ENCODE measurements around the gene LHX3. TPM values are rescaled to one million over a fixed set of nuclear protein-coding genes. Genes with fewer than 3 reads are reported as not detected.

The LHX3 gene
- total RNA-seq, 2 experiments from 2014 or later = not detected

DNA sequence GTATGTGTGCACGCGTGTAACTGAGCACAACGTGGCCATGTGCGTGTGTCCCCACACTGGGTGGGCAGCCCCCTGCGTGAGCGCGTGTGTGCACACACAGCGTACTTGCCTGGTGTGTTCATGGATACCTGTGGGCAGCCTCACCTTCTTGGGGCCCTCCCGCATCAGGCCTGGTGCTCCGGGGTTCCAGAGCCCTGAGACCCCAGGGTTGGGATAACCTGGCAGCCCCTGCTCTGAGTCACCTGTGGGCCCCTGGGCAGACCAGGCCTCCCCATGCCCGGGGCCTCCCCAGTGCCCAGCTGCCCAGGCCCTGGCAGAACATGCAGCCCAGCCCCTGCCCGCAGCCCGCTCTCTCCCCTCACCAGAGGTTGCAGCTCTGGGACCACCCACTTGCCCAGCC, 25.2 kb downstream of the LHX3 start:
- no peak overlapping the region for H3K4me3 Mint-ChIP-seq
- H3K9me3 Mint-ChIP-seq = no peaks in the 10 kb centered on the region
- peaks cover 2% of the 10 kb centered on the region for H3K27me3 Mint-ChIP-seq (ENCODE audit: low read depth)
- H3K4me1 Mint-ChIP-seq (ENCODE audit: low read depth) = no peaks in the 10 kb centered on the region
- intact Hi-C loops (cut with micrococcal nuclease) = no loop called here
- CTCF ChIA-PET = no interaction called here
- no peak for DNase-seq
- no peak overlapping the region for H3K27ac Mint-ChIP-seq
- no peaks in the 10 kb centered on the region for H3K36me3 Mint-ChIP-seq (ENCODE audit: low read depth)

DNA sequence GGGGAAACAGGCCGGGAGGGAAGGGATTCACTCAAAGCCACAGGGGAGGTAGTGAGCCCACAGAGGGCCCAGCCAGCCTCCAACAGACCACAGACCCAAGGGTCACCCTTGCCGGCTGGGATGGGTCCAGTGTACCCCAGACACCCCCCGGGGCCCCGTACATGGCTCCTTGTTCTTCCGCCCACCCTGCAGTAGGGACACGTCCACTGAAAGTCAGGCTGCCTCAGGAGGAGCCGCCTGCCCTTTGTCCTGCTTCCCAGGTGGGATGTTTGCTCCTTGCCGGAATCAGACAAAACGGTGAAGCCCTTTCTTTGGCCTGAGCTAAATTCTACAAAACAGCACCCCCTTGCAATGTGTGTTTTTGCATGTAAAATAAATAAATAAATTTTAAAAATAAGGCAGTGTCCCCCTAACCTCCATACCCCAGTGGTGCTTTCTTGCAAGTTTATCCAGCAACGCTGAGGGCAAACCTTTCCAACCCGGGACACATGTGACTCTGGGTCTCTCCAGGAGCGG, 25.8 kb downstream of the LHX3 start:
- intact Hi-C loops (cut with micrococcal nuclease) = no loop called here
- no peaks in the 10 kb centered on the region for H3K36me3 Mint-ChIP-seq (ENCODE audit: low read depth)
- CTCF ChIA-PET = no interaction called here
- no peak overlapping the region for H3K4me3 Mint-ChIP-seq
- no peak for DNase-seq
- H3K27ac Mint-ChIP-seq = no peak overlapping the region
- H3K27me3 Mint-ChIP-seq (ENCODE audit: low read depth) = no peaks in the 10 kb centered on the region
- no peaks in the 10 kb centered on the region for H3K9me3 Mint-ChIP-seq
- H3K4me1 Mint-ChIP-seq (ENCODE audit: low read depth) = no peaks in the 10 kb centered on the region

DNA sequence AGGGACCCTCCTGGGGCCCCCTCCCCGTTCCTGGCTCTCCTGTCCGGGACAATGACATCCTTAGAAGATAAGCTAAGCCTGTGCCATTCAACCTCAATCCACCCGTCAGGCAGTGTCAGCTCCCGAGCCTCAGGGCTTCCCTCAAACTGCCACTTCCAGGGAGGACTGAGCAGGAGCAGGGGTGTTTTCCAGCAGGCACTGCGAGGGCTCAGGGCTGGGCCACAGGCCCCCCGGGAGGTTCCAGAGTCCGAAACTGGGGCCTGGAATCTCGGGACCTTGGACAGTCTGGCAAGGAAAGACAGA, 26.2 kb downstream of the LHX3 start:
- no peaks in the 10 kb centered on the region for H3K4me1 Mint-ChIP-seq (ENCODE audit: low read depth)
- H3K27me3 Mint-ChIP-seq (ENCODE audit: low read depth) = no peaks in the 10 kb centered on the region
- intact Hi-C loops (cut with micrococcal nuclease) = no loop called here
- no peaks in the 10 kb centered on the region for H3K9me3 Mint-ChIP-seq
- no peak for DNase-seq
- CTCF ChIA-PET = no interaction called here
- H3K27ac Mint-ChIP-seq = no peak overlapping the region
- no peak overlapping the region for H3K4me3 Mint-ChIP-seq
- H3K36me3 Mint-ChIP-seq (ENCODE audit: low read depth) = no peaks in the 10 kb centered on the region

DNA sequence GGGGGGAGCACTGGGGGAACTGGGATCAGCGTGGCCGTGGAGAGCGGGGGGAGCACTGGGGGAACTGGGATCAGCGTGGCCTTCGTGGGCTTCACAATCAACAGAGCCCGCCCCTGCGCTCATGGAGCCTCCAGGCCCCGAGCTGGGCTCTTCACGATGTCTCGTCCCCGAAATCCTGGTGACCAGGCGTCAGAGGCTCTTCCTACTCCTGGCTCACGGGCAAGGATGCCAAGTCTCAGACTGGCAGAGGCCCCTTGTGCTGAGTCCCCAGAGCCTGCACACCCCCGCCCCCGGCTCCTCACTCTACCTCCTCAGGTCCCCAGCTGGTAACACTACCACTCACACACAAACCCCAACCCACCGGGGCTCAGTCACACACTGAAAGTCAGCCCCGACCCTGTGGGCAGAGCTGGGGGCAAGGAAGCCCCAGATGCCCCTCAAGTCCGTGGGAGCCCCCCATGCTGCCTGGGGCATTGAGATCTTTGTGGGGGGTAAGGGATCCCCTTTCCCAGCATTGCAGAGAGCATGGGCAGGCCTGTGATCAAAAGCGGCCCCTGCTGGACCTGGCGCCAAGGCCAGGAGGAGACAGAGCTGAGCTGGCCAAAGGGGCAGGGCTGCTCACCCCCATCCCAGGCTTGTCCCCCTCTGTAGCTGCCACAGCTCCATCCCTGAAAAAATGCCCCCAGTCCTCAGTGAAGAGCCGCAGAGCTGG, 26.7 kb downstream of the LHX3 start:
- Mint-ChIP-seq H3K36me3 (ENCODE audit: low read depth) (no peaks in the 10 kb centered on the region), H3K27ac (no peak overlapping the region), H3K4me1 (ENCODE audit: low read depth) (no peaks in the 10 kb centered on the region), H3K4me3 (no peak overlapping the region), H3K9me3 (no peaks in the 10 kb centered on the region), H3K27me3 (ENCODE audit: low read depth) (no peaks in the 10 kb centered on the region)
- intact Hi-C loops (cut with micrococcal nuclease) = no loop called here
- CTCF ChIA-PET = no interaction called here
- no peak for DNase-seq

DNA sequence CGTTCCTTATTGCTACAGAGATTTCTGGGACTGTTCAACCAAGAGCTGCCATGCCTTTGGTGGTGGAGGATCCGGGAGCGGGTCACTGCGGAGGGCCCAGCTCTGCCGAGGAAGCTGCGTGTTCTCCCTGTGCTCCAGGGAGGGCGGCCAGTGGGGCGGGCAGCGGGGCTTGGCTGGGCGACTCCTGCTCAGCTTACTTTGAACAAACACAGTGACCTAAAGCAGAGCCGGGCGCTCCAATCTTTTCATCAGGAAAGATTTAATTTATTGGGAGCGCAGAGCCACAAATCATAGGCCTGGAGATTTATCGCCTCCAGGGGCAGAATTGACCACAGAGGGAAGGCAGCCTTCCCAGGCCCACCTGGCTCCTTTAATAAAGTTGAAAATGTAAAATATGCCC, 27.7 kb downstream of the LHX3 start:
- Mint-ChIP-seq H3K36me3 (ENCODE audit: low read depth) (no peaks in the 10 kb centered on the region), H3K4me1 (ENCODE audit: low read depth) (no peaks in the 10 kb centered on the region), H3K27ac (no peak overlapping the region), H3K9me3 (no peaks in the 10 kb centered on the region), H3K4me3 (no peak overlapping the region), H3K27me3 (ENCODE audit: low read depth) (no peaks in the 10 kb centered on the region)
- DNase-seq = no peak
- CTCF ChIA-PET = no interaction called here
- intact Hi-C loops (cut with micrococcal nuclease) = no loop called here

DNA sequence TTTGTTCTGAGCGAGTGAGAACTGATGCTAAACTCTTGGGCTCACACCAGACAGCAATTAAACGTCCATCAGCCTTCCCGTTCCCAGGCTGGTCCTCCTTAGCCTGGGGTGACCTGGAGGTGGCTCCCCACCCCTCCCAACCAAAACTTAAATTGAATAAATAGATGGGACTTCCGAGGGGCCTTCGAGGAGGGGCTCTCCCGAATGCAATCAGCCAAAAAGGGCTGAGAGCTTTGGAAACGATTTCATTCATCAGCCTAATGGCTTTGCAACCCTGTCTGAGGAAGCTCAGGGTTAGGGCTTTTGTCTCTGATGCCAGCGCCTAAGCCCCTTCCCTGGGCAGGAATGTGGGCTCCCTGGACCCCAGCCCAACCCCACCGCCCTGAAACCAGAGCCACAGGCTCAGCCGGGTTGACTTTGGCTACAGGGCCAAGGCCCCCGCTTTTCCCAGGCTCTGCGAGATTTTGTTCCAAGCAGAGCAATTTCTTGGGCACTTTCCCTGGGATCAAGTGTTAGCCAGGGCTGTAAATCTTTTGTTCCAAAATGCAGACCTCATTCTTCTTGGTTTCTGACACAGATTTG, 29.2 kb downstream of the LHX3 start:
- H3K27ac Mint-ChIP-seq = no peak overlapping the region
- CTCF ChIA-PET = no interaction called here
- H3K27me3 Mint-ChIP-seq (ENCODE audit: low read depth) = peaks cover 5% of the 10 kb centered on the region
- no peaks in the 10 kb centered on the region for H3K4me1 Mint-ChIP-seq (ENCODE audit: low read depth)
- no peaks in the 10 kb centered on the region for H3K36me3 Mint-ChIP-seq (ENCODE audit: low read depth)
- H3K4me3 Mint-ChIP-seq = no peak overlapping the region
- intact Hi-C loops (cut with micrococcal nuclease) = no loop called here
- DNase-seq = no peak
- no peaks in the 10 kb centered on the region for H3K9me3 Mint-ChIP-seq

DNA sequence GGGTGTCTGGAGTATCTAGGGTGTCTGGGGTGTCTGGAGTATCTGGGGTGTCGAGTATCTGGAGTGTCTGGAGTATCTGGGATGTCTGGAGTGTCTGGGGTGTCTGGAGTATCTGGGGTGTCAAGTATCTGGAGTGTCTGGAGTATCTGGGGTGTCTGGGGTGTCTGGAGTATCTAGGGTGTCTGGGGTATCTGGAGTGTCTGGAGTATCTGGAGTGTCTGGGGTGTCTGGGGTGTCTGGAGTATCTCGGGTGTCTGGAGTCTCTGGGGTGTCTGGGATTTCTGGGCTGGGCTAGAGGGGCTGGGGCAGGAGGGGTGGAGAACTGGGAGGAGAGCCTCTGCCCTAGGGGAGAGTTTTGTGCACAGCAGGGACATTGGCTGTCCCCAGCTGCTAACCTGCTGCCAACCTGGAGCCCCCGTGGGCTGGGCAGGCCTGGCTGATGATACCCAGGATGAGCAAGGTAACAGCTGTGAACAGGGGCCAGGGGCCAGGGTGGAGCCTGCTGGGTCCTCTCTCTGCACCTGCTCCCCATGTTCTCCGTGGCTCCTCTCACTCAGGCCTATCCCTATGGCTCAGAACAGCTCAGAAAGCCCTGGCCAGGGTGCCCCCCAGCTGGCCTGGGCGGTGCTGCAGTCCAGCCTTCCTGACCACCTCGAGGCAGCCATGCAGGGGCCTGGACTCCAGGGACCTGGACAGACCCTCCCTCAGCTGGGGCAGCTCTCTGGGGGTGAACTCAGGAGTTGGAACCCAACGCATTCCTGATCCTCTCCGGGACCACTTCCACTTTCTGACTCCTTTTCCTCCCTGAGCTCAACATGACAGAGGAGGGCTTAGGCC, 29.9 kb downstream of the LHX3 start:
- intact Hi-C loops (cut with micrococcal nuclease) = loop anchor here (5.0 kb wide), 1 partner anchor 52 kb away; no protein-coding TSS in a partner anchor
- peaks cover 5% of the 10 kb centered on the region for H3K27me3 Mint-ChIP-seq (ENCODE audit: low read depth)
- CTCF ChIA-PET = no interaction called here
- no peak overlapping the region for H3K4me3 Mint-ChIP-seq
- no peaks in the 10 kb centered on the region for H3K9me3 Mint-ChIP-seq
- no peak for DNase-seq
- no peaks in the 10 kb centered on the region for H3K4me1 Mint-ChIP-seq (ENCODE audit: low read depth)
- H3K27ac Mint-ChIP-seq = no peak overlapping the region
- no peaks in the 10 kb centered on the region for H3K36me3 Mint-ChIP-seq (ENCODE audit: low read depth)

DNA sequence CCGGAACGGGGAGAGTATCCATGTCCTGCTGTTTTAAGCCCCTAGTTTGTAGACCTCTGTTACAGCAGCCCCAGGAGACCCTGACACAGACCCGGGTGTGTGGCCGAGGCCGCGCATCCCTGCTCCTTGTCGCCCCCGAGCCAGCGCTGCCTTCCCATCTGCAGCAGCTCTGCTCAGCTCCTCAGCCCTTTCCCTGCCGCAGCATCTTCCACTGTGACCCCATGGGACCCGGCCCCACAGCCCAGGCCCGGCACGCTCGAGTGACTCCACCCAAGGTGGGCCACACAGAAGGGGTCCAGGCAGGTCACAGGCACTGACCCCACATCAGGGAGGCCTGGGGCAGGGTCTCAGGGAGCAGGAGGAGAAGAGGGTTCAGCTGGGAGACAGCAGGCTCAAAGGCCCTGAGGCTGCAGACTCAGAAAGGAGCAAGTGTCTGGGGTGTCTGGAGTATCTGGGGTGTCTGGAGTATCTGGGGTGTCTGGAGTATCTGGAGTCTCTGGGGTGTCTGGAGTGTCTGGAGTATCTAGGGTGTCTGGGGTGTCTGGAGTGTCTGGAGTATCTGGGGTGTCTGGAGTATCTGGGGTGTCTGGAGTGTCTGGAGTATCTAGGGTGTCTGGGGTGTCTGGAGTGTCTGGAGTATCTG, 31.2 kb downstream of the LHX3 start:
- intact Hi-C loops (cut with micrococcal nuclease) = loop anchor here (5.0 kb wide), 1 partner anchor 54 kb away; no protein-coding TSS in a partner anchor
- no peak for DNase-seq
- no peaks in the 10 kb centered on the region for H3K36me3 Mint-ChIP-seq (ENCODE audit: low read depth)
- CTCF ChIA-PET = no interaction called here
- peaks cover 10% of the 10 kb centered on the region for H3K27me3 Mint-ChIP-seq (ENCODE audit: low read depth)
- no peaks in the 10 kb centered on the region for H3K4me1 Mint-ChIP-seq (ENCODE audit: low read depth)
- no peak overlapping the region for H3K27ac Mint-ChIP-seq
- no peaks in the 10 kb centered on the region for H3K9me3 Mint-ChIP-seq
- no peak overlapping the region for H3K4me3 Mint-ChIP-seq

DNA sequence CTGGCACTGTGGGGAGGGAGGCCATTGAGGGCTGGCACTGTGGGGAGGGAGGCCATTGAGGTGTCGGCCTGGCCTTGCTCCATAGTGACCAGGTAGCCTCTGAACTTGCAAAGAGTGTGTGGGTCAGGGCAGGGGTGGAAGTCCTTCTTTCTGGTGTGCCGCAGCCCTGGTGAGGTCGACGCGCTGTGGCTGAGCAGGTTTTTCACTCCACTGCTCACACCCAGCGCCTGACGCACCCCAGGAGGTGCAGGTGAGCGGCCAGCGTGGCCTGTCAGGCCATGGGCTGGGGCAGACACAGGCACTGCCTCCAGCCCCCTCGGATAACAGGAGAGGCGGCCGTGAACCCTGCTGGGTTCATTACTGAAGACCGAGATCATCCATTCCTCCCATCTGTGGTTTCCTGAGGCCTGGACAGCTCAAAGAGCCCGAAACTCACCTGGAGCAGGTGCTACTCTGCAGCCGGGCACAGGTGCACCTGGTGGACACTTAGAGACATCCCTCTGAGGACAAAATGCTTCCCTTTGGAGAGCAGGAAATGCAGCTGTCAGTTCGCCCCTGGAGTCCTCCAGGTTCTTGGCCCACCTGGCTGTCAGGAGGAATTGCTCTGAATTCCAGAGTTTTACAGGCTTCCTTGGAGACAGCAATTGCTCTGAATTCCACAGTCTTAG, 32.4 kb downstream of the LHX3 start:
- Mint-ChIP-seq H3K4me1 (ENCODE audit: low read depth) (no peaks in the 10 kb centered on the region), H3K27ac (no peak overlapping the region), H3K9me3 (no peaks in the 10 kb centered on the region), H3K36me3 (ENCODE audit: low read depth) (no peaks in the 10 kb centered on the region), H3K27me3 (ENCODE audit: low read depth) (peaks cover 10% of the 10 kb centered on the region), H3K4me3 (no peak overlapping the region)
- CTCF ChIA-PET = interaction anchor here (0.6 to 0.8 kb wide), 2 partner anchors 42 to 95 kb away, joined by 3 read pairs; no protein-coding TSS in a partner anchor
- DNase-seq = no peak
- intact Hi-C loops (cut with micrococcal nuclease) = loop anchor here (5.0 kb wide), 1 partner anchor 55 kb away; no protein-coding TSS in a partner anchor

DNA sequence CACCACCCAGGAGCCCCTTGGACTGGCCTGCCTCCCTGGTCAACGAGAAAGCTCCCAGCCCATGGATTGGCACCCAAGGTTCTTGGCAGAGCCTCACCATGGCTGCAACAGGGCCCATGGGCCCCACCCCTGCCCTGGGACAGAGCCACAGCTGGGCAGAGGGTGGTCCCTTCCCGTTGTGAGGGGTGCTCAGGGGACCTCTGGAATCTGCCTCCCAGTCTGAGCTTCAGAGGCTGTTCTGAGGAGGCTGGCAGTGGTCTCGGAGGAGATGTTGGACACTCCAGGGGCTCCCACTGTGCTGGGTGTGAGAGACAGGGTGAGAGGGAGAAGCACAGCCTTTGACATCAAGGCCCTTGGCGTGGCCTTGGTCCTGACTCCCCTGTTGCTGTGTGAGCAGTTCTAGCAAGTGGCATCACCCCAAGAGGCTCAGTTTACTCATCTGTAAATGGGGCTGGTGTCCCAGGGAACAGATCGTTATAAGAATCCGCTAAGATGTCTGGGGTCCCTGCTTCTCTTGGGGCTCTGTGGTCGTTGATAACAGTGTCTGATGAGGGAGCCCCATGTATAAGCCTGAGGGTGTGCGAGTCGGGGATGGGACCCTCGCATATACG, 33.0 kb downstream of the LHX3 start:
- H3K4me3 Mint-ChIP-seq = no peak overlapping the region
- intact Hi-C loops (cut with micrococcal nuclease) = loop anchor here (5.0 kb wide), 1 partner anchor 55 kb away; no protein-coding TSS in a partner anchor
- H3K27ac Mint-ChIP-seq = no peak overlapping the region
- H3K27me3 Mint-ChIP-seq (ENCODE audit: low read depth) = peaks cover 10% of the 10 kb centered on the region
- CTCF ChIA-PET = interaction anchor here (0.8 to 1.4 kb wide), 2 partner anchors 43 to 44 kb away, joined by 3 read pairs; no protein-coding TSS in a partner anchor
- no peaks in the 10 kb centered on the region for H3K36me3 Mint-ChIP-seq (ENCODE audit: low read depth)
- DNase-seq = no peak
- H3K4me1 Mint-ChIP-seq (ENCODE audit: low read depth) = no peaks in the 10 kb centered on the region
- H3K9me3 Mint-ChIP-seq = no peaks in the 10 kb centered on the region

DNA sequence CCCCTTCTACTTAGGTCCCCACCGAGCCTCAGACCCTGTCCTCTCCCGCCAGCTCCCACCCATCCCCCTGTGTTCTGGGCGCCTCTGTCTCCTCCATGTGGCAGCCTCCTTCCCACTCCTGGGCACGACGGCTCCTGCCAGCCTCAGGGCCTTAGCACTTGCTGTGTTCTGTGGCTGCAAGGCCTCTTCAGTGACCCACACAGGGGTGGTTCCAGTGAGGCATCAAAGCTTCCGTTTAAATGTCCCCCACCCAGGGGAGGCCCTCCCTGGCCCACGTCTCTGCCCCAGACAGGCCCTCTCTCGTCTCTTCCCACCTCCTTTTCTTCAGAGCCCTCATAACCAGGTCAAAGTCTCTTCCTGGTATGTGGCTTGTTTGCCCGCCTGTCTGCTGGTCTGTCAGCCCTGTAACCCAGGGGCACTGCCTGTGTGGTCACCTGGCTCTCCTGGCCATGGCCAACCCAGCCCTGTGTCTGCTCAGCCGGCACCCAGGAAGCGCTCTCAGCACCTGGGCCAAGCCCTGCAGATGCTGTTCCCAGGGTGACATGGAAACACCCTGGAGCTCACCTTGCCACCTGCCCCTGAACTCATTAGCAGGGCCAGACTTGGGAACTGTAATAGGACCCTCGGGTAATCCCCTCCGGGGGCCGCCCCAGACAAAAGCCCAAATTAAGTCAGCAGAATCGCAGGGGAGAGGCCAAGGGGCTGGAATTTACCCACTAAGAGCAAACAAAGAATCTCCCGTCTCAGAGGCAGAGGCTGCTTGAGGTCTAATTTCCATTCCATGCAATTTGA, 33.7 kb downstream of the LHX3 start:
- H3K4me3 Mint-ChIP-seq = no peak overlapping the region
- DNase-seq = no peak
- no peaks in the 10 kb centered on the region for H3K36me3 Mint-ChIP-seq (ENCODE audit: low read depth)
- H3K9me3 Mint-ChIP-seq = no peaks in the 10 kb centered on the region
- CTCF ChIA-PET = interaction anchor here (0.6 to 1.4 kb wide), 3 partner anchors 44 to 112 kb away, joined by 3 read pairs; no protein-coding TSS in a partner anchor
- H3K27ac Mint-ChIP-seq = no peak overlapping the region
- H3K27me3 Mint-ChIP-seq (ENCODE audit: low read depth) = peaks cover 10% of the 10 kb centered on the region
- intact Hi-C loops (cut with micrococcal nuclease) = loop anchor here (5.0 kb wide), 1 partner anchor 56 kb away; no protein-coding TSS in a partner anchor
- H3K4me1 Mint-ChIP-seq (ENCODE audit: low read depth) = no peaks in the 10 kb centered on the region

Data from activated naive CD4-positive, alpha-beta T cell treated with anti-CD3 and anti-CD28 coated beads for 36 hours (primary cell).